IPS-18c (cell line): Measurements from ENCODE around the gene ALOX12B.

ENCODE experiments used
- H3K4me3 ChIP-seq: 2 replicates; pipeline ENCODE4 v1.7.0; 2013; ENCODE audit warnings: low read depth, mild to moderate bottlenecking, low read length, moderate library complexity; ENCODE audit not compliant: insufficient read depth
- H3K9me3 ChIP-seq: one replicate; pipeline ENCODE4 v1.6.1; 2013; ENCODE audit warnings: mild to moderate bottlenecking, low read length, moderate library complexity; ENCODE audit not compliant: control insufficient read depth, insufficient read depth

Gene ALOX12B

GRCh38 chr17:8087075-8087951 lies at the start of gene ALOX12B:
Gene ALOX12B (minus strand): TSS chr17:8087716. CDS start chr17:8087442, 274 bp downstream.
- Histone ChIP-seq H3K9me3 (peaks cover 2% of the 10 kb centered on the region), H3K4me3 (no peak within 1 kb of the TSS)

DNA sequence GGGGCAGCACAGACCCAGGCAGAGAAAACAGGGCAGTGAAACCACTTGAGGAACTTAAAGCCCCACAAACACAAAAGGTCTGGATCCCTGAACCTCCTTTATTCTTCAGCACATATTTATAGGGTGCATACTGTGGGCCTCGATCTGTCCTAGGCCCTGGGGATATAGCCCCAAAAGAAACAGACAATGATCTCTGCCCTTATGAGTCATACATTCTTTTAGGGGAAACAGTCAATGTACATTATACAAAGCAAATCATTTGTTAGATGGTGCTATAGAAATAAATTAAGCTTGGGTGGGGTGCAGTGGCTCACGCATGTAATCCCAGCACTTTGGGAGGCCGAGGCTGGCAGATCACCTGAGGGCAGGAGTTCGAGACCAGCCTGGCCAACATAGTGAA lies 46.4 kb upstream of the ALOX12B start:
- Histone ChIP-seq H3K4me3 (no peak overlapping the region; the same call in 1 of the 2 replicates), H3K9me3 (no peaks in the 10 kb centered on the region)

GRCh38 chr17:8133399-8133798 lies 45.9 kb upstream of the ALOX12B start:
- Histone ChIP-seq H3K9me3 (no peaks in the 10 kb centered on the region), H3K4me3 (no peak overlapping the region; the same call in 1 of the 2 replicates)

- Histone ChIP-seq H3K9me3 (no peaks in the 10 kb centered on the region), H3K4me3 (no peak overlapping the region)
These were observed 44.4 kb upstream of the ALOX12B start for GRCh38 chr17:8131844-8132441.

DNA sequence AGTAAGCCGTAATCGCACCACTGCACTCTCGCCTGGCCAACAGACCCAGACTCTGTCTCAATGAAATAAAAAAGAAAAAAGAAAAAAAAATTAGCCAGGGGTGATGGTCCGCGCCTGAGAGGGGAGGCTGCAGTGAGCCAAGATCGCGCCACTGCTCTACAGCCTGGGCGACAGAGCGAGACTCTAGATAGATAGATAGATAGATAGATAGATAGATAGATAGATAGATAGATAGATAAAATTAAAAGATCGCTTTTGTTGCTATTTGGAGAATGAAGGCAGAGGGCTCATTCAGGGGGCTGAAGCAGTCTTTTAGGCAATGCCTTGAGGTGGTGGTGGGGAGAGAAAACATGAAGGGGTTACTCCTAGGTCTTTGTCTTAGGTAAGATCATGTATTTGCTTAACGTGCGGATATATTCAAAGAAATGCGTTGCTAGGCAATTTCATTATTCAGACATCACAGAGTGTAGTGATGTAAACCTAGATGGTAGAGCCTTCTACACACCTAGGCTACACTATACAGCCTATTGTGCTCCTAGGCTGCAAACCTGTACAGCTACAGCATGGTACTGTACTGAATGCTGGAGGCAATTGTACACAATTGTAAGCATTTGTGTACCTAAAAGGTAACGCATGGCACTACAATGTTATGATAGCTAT lies 40.7 kb upstream of the ALOX12B start:
- no peak overlapping the region for H3K4me3 ChIP-seq
- no peaks in the 10 kb centered on the region for H3K9me3 ChIP-seq

DNA sequence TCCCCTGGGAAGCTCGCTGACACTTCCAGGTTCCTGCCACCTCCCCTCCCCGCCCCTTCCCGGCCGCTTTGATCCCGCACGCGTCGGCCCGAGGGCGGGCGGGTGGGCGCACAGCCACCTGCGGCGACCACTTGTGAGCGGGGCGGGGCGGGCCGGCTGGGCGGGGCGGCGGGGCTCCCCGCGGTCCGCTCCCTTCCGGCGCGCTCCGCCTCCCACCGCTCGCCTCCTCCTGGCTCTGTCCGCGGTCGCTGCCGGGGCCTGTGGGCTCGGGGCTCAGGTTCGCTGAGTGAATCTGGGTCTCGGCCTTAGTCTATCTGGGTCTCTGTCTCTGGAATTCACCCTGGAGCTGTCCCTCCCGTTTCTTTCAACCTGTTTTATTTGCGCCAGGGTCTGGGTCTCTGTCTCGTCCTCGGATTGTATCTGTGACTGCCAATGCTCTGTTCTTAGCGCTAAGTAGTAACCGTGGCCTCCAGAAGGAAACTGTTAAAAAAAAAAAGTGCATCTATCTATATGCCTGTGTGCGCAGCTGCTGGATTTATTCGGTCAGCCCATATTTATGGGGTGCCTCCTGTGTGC lies 39.1 kb upstream of the ALOX12B start:
- H3K9me3 ChIP-seq, result no peaks in the 10 kb centered on the region
- peak overlapping the region; percentile 48 for H3K4me3 ChIP-seq

GRCh38 chr17:8125947-8126490 lies 38.5 kb upstream of the ALOX12B start:
- Histone ChIP-seq H3K9me3 (no peaks in the 10 kb centered on the region), H3K4me3 (peak overlapping the region; percentile 48)

DNA sequence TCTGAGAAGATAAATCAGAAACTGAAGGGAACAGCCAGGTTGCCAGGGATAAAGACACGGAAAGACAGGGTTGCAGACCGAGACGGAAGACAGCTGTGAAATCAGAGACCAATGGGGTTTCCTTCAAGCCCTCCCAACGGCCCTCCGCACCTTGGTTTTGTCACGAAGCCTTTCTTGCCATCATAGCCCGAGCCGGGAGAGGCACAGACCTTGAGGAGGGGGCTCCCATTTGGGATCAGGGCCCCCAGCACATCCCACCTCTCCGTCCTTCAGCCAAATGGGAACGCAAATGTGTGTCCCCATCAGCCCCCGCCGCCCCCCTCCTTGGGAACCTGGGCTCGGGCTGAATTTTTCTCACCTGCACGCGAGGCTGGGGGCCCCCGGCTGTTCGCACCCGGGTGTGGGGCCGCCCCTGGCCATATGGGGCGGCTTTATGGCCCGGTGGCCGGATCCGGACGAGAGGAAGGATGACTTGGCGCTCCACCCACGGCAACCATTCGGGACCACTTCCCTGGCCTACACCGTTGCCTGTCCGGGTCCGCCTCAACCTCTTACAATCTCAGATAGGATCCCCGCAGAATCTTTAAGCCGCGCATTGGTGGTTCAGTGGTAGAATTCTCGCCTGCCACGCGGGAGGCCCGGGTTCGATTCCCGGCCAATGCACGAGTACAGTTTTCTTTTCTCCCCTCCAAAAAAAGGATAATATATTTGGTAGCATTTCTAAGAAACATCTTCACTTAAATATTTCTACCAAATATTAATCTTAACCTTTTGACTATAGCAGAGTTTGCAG lies 37.8 kb upstream of the ALOX12B start:
- H3K4me3 ChIP-seq, result peak overlapping the region; percentile 82
- H3K9me3 ChIP-seq, result no peaks in the 10 kb centered on the region

DNA sequence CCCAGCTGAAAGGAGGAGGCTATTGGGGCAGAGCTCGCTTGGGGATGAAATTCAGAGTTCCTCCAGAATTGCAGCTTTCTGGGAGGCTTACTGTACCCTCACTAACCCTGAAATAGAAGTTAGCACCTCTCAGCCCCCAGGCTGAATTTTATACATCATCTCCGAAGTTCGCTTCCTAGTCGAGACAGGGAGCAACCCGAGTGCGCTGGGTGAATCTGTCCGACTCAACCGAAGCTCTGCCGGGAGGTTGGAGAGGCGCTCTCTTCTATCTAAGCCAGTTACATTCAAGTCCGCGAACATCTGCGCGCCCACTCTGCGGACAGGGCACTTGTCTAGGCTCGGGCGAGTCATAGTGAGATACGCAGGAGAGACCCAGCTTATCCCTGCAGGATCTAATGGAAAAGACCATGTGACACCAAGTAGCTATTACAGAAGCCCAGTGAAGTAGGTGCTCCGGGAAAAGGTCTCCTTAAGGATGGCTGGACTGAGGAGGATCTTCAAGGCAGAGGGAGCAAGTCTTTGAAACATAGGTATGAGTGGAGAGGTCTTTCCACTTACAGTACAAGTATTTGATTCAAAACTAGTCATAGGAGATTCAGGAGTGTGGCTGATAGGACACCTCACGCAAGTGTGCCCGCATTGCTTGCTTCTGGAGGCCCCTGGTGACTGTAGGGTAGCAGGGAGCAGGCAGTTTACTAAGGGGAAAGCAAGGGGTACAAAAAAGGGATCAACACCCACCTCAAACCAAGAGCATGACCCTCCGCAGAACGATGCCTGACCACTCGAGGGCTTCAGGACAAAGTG lies 37.0 kb upstream of the ALOX12B start:
- H3K4me3 ChIP-seq, result peak overlapping the region; percentile 82

DNA sequence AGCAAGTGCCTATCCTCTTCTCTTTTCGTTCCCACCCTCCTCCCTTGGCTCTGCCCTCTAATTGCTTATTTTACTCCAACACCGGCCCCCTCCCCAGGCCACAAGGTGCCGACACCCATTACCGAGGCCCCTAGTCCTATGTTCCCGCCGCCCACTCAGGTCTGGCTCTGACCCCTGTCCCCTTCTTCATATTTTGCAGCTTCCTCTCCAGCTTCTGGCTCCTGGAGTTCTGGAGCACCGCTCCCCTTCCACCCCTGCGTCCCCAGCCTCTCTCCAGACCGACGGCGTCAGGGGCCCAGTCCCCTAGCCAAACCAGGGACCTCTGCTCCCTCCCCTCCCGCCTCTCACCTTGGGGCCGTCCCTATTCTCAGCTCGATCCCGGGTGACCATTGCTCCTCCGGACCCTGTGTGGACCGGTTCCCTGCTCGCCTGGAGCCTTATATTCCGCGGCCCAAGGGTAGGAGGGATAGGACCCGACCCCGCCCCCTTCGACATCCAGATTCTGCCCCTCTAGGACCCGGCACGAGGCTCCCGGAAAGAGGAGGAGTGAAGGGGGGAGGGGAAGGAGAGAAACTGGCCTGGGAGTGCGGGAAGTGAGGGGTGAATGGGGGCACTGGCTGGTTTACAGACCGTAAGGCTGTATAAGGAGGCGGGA lies 36.3 kb upstream of the ALOX12B start, which contains the start of gene HES7:
Gene HES7 (minus strand): TSS at position 412 of the 655 bp plus-strand sequence. CDS start 22 bp downstream, at position 390.
- H3K4me3 ChIP-seq, result peak within 1 kb of the TSS; percentile 82
- H3K9me3 ChIP-seq, result no peaks in the 10 kb centered on the region

More for the DNA sequence above, 37.0 kb upstream of the ALOX12B start:
- H3K9me3 ChIP-seq, result no peaks in the 10 kb centered on the region

- peak overlapping the region; percentile 82 for H3K4me3 ChIP-seq
- no peaks in the 10 kb centered on the region for H3K9me3 ChIP-seq
These were observed 35.6 kb upstream of the ALOX12B start for GRCh38 chr17:8122924-8123694.

- no peaks in the 10 kb centered on the region for H3K9me3 ChIP-seq
- H3K4me3 ChIP-seq, result peak overlapping the region; percentile 82
These were observed 35.0 kb upstream of the ALOX12B start for GRCh38 chr17:8122422-8122923.

GRCh38 chr17:8121681-8122421 lies 34.3 kb upstream of the ALOX12B start:
- peak overlapping the region; percentile 82 for H3K4me3 ChIP-seq
- no peaks in the 10 kb centered on the region for H3K9me3 ChIP-seq

- Histone ChIP-seq H3K4me3 (peak overlapping the region; percentile 82), H3K9me3 (no peaks in the 10 kb centered on the region)
These were observed 33.8 kb upstream of the ALOX12B start for GRCh38 chr17:8121407-8121680.
